ENCODE results near the gene LGALS3BP. TPM values are rescaled to one million over a fixed set of nuclear protein-coding genes. Genes with fewer than 3 reads are reported as not detected.

LGALS3BP gene
- total RNA-seq, 1 experiment from 2014 or later: 507 TPM

GRCh38 chr17:78959803-78960202, 19.9 kb downstream of the LGALS3BP start:
- Histone ChIP-seq H3K36me3 (ENCODE audit: low read depth) (no peaks in the 10 kb centered on the region), H3K4me2 (no peak overlapping the region), H3F3A (ENCODE audit: insufficient read depth, low read depth) (peaks cover 21% of the 10 kb centered on the region; the same call in 1 of the 2 replicates), H3K27ac (no peak overlapping the region), H3K27me3 (ENCODE audit: insufficient read depth, low read depth) (no peaks in the 10 kb centered on the region), H3K9me3 (ENCODE audit: insufficient read depth, low read depth) (no peaks in the 10 kb centered on the region), H3K79me2 (ENCODE audit: low read depth) (no peaks in the 10 kb centered on the region), H3K9me2 (ENCODE audit: insufficient read depth) (no peaks in the 10 kb centered on the region), H3K4me3 (no peak overlapping the region), H4K20me1 (ENCODE audit: insufficient read depth) (no peaks in the 10 kb centered on the region), H3K4me1 (replicated peaks; ENCODE audit: insufficient read depth) (peaks cover 67% of the 10 kb centered on the region), H2AFZ (no peak overlapping the region)
- CTCF ChIA-PET: interaction anchor here (0.7 kb wide), 1 partner anchor 1047 kb away, joined by 9 read pairs; no protein-coding TSS in a partner anchor
- POLR2A ChIA-PET (ENCODE audit: unreplicated experiment): interaction anchor here (0.7 kb wide), 2 partner anchors 22 to 77 kb away, joined by 4 read pairs; no protein-coding TSS in a partner anchor
- intact Hi-C loops (cut with micrococcal nuclease; ENCODE audit: unreplicated experiment): loop anchor here (5.0 kb wide), 1 partner anchor 38 kb away; no protein-coding TSS in a partner anchor
- no peak for DNase-seq
- no TSS peak for BruUV-seq (replicated peaks)
- TF ChIP-seq, protein P1, sequence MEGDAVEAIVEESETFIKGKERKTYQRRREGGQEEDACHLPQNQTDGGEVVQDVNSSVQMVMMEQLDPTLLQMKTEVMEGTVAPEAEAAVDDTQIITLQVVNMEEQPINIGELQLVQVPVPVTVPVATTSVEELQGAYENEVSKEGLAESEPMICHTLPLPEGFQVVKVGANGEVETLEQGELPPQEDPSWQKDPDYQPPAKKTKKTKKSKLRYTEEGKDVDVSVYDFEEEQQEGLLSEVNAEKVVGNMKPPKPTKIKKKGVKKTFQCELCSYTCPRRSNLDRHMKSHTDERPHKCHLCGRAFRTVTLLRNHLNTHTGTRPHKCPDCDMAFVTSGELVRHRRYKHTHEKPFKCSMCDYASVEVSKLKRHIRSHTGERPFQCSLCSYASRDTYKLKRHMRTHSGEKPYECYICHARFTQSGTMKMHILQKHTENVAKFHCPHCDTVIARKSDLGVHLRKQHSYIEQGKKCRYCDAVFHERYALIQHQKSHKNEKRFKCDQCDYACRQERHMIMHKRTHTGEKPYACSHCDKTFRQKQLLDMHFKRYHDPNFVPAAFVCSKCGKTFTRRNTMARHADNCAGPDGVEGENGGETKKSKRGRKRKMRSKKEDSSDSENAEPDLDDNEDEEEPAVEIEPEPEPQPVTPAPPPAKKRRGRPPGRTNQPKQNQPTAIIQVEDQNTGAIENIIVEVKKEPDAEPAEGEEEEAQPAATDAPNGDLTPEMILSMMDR (conservative IDR thresholded peaks at IDR 0.05): no peak
- no peak for TF ChIP-seq EZH2 (IDR thresholded peaks at IDR 0.05; ENCODE audit: low read depth)

DNA sequence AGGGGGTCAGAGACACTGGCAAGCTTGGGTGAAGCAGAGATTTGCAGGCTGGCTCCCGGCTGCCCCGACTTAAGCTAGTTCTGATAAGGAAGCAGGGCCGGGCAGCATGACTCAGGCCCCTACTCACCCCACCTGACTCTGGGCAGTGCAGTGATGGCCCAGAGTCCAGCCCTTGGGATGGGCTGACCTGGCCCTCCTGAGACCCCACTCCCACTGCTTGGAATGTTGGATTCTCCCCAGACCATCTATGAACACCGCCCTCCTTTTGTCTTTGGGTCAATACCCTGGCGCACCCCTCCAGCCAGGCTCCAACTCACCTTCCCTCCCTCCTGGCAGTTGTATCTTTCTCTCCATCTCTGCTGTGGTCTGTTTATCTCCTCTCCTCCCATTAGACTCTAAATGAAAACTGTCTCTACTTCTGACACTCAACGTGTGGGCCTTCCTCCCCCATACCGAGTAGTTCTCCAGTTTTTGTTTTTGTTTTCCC, 21.0 kb downstream of the LGALS3BP start:
- no peak overlapping the region for H3K4me3 ChIP-seq
- ChIA-PET CTCF (interaction anchor here (0.5 to 0.6 kb wide), 2 partner anchors 93 to 1228 kb away, joined by 5 to 7 read pairs; no protein-coding TSS in a partner anchor), POLR2A (ENCODE audit: unreplicated experiment) (interaction anchor here (0.6 to 0.7 kb wide), 2 partner anchors 12 to 95 kb away, joined by 3 read pairs; no protein-coding TSS in a partner anchor)
- no peaks in the 10 kb centered on the region for H4K20me1 ChIP-seq (ENCODE audit: insufficient read depth)
- no peaks in the 10 kb centered on the region for H3K9me3 ChIP-seq (ENCODE audit: insufficient read depth, low read depth)
- H3K36me3 ChIP-seq (ENCODE audit: low read depth): no peaks in the 10 kb centered on the region
- H3K79me2 ChIP-seq (ENCODE audit: low read depth): no peaks in the 10 kb centered on the region
- H3K4me2 ChIP-seq: peak overlapping the region; percentile 72
- BruUV-seq (replicated peaks): no TSS peak
- H2AFZ ChIP-seq: peak overlapping the region; percentile 69; the same call in 1 of the 2 replicates
- TF ChIP-seq, protein P1 (conservative IDR thresholded peaks at IDR 0.05): no peak
- H3K27ac ChIP-seq: peak overlapping the region; percentile 73
- peak; percentile 61 to 85 for DNase-seq
- H3K9me2 ChIP-seq (ENCODE audit: insufficient read depth): no peaks in the 10 kb centered on the region
- no peaks in the 10 kb centered on the region for H3K27me3 ChIP-seq (ENCODE audit: insufficient read depth, low read depth)
- H3F3A ChIP-seq (ENCODE audit: insufficient read depth, low read depth): peaks cover 21% of the 10 kb centered on the region; the same call in 1 of the 2 replicates
- H3K4me1 ChIP-seq (replicated peaks; ENCODE audit: insufficient read depth): peaks cover 66% of the 10 kb centered on the region
- intact Hi-C loops (cut with micrococcal nuclease; ENCODE audit: unreplicated experiment): loop anchor here (5.0 kb wide), 1 partner anchor 36 kb away; no protein-coding TSS in a partner anchor

DNA sequence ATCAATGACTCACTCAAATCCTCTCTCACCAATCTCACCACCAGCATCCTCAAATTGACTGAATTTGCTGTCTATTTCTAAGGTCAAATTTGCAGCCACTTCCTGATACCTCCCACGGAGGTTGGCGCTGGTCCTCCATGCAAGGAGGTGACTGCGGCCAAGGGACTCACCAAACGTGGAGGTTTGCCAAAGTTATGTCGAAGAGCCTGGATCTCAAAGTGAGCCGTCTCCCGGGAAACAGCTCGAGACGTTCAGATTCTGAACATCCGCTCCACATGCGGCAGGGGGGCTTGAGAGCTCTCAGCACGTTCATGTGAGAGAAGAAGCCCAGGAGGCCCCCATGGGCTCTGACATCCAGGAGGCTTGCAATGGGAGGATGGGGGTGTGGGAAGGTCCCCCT, 22.6 kb downstream of the LGALS3BP start:
- CTCF ChIA-PET: no interaction called here
- no peak overlapping the region for H3K4me3 ChIP-seq
- no peaks in the 10 kb centered on the region for H3K27me3 ChIP-seq (ENCODE audit: insufficient read depth, low read depth)
- no peaks in the 10 kb centered on the region for H3K9me3 ChIP-seq (ENCODE audit: insufficient read depth, low read depth)
- no TSS peak for BruUV-seq (replicated peaks)
- peaks cover 50% of the 10 kb centered on the region for H3K4me1 ChIP-seq (replicated peaks; ENCODE audit: insufficient read depth)
- peaks cover 15% of the 10 kb centered on the region; the same call in 1 of the 2 replicates for H3F3A ChIP-seq (ENCODE audit: insufficient read depth, low read depth)
- no peaks in the 10 kb centered on the region for H3K79me2 ChIP-seq (ENCODE audit: low read depth)
- H3K36me3 ChIP-seq (ENCODE audit: low read depth): no peaks in the 10 kb centered on the region
- DNase-seq: peak in 1 of 2 experiments; percentile 37
- no peaks in the 10 kb centered on the region for H4K20me1 ChIP-seq (ENCODE audit: insufficient read depth)
- TF ChIP-seq, protein P1 (conservative IDR thresholded peaks at IDR 0.05): no peak
- no peak for TF ChIP-seq EZH2 (IDR thresholded peaks at IDR 0.05; ENCODE audit: low read depth)
- H3K4me2 ChIP-seq: no peak overlapping the region
- POLR2A ChIA-PET (ENCODE audit: unreplicated experiment): no interaction called here
- H3K27ac ChIP-seq: no peak overlapping the region
- no peak overlapping the region for H2AFZ ChIP-seq
- intact Hi-C loops (cut with micrococcal nuclease; ENCODE audit: unreplicated experiment): loop anchor here (5.0 kb wide), 1 partner anchor 35 kb away; no protein-coding TSS in a partner anchor
- H3K9me2 ChIP-seq (ENCODE audit: insufficient read depth): no peaks in the 10 kb centered on the region

Data from PC-9 (cell line).